Hematopoietic multipotent progenitor cell treated with erythropoietin and hydrocortisone succinate and interleukin-3 and kit ligand, for 15 days (in vitro differentiated cells): Measurements from ENCODE around the gene AGAP2.

Experiments
- DNase-seq: peaks from one replicate; pipeline ENCODE4 v3.0.0-alpha.2; 2015; ENCODE audit warnings: low spot score

AGAP2 gene

GRCh38 chr12:57736741-57737466, 1.6 kb downstream of the AGAP2 start:
- no peak for DNase-seq

- no peak for DNase-seq
Observed at GRCh38 chr12:57735952-57736740, 2.4 kb downstream of the AGAP2 start.

- no peak for DNase-seq
Observed at GRCh38 chr12:57735198-57735855, 3.2 kb downstream of the AGAP2 start.

- DNase-seq = no peak
Observed at GRCh38 chr12:57734591-57734990, 4.0 kb downstream of the AGAP2 start.

GRCh38 chr12:57733928-57734327, 4.6 kb downstream of the AGAP2 start:
- DNase-seq = no peak

GRCh38 chr12:57732726-57733593, 5.6 kb downstream of the AGAP2 start:
- no peak for DNase-seq

GRCh38 chr12:57732270-57732669, 6.3 kb downstream of the AGAP2 start:
- no peak for DNase-seq

- DNase-seq = no peak
Observed at GRCh38 chr12:57731411-57732080, 7.0 kb downstream of the AGAP2 start.

- DNase-seq = no peak
Observed at GRCh38 chr12:57730336-57731067, 8.0 kb downstream of the AGAP2 start.

- DNase-seq = no peak
Observed at GRCh38 chr12:57729321-57729844, 9.2 kb downstream of the AGAP2 start.

- no peak for DNase-seq
Observed at GRCh38 chr12:57727758-57728395, 10.7 kb downstream of the AGAP2 start.

- no peak for DNase-seq
Observed at GRCh38 chr12:57726884-57727757, 11.4 kb downstream of the AGAP2 start.

- peak; percentile 15 for DNase-seq
Observed at GRCh38 chr12:57726151-57726883, 12.2 kb downstream of the AGAP2 start.

- DNase-seq = no peak
Observed at GRCh38 chr12:57725851-57726150, 12.7 kb downstream of the AGAP2 start.

- no peak for DNase-seq
Observed at GRCh38 chr12:57724936-57725740, 13.4 kb downstream of the AGAP2 start.

GRCh38 chr12:57724003-57724935, 14.3 kb downstream of the AGAP2 start:
- no peak for DNase-seq

GRCh38 chr12:57723630-57723962, 14.9 kb downstream of the AGAP2 start:
- DNase-seq = no peak
